Lung microvascular endothelial cell (primary cell): ENCODE results near the gene VWA8. TPM values are rescaled to one million over a fixed set of nuclear protein-coding genes. Genes with fewer than 3 reads are reported as not detected.
A peak's percentile ranks its signal among the peaks of the same experiment; 100 is the strongest.

Experiments used
- DNase-seq, 2 donors: peaks; one replicate each; pipeline versions ENCODE4 v3.0.0 to v3.0.0-alpha.2; 2010; ENCODE audit warnings: low read depth in 2 of 2
- total RNA-seq: library from RNA; depleted of rRNA; stranded (reverse); fragments of >200 nt; gene quantifications from 2 replicates; pipeline ENCODE4 v1.2.1, GENCODE V29; 2014

The VWA8 gene
- total RNA-seq, 1 donor from 2014 or later, result 5.4 TPM

DNA sequence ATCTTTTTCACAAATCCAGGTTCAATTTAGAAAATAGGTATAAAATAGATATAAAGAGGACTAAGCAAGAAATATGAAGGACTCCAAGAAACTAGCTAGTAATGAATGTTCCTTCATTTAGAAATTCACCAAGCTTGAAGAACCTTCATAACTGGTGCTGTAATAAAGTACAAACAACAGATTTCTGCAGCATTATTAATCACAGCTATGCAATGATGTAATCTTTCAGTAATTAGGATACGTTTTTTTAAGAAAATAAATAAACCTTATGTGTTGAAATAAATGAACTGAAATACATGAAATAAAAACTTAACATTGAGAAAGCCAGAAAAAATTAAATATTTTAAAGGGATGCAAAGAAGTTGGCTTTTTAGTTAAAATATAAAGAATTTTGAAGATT is 267.5 kb downstream of the VWA8 start:
- DNase-seq, result no peak

DNA sequence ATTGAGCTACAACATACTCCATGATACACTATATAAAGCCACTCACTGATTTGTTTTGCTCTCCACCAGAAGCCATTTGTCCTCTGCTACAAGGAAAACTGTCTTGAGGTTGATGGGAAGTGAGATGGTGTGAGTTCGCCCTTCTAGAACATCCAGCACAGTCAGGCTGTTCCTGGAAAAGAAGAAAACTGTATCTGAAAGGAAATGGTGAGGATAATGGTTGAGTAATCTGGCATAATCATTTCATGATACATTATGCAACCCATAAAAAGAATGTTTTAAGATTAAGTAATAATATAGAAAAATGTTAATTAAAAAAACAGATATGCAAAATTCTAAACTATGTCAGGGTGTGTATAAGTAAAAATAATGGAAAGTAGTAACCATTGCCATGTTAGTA is 269.6 kb downstream of the VWA8 start:
- no peak for DNase-seq

GRCh38 chr13:41682766-41683165 is 278.1 kb downstream of the VWA8 start:
- no peak for DNase-seq

DNA sequence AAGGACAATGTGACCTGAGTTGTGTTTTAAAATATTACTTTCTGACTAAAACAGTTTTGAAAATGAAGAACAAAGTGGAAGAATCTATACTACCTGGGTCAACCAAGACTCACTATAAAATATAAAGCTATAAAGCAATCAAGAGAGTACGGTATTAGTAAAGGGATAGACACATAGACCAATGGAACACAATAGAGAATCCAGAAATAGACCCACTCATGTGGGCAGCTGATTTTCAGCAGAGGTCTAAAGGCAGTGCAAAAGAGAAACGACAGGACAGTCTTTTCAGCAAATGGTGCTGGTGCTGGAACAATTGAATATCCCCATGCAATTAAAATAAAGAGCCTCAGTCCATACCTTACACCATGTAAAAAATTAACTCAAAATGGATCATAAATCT is 278.9 kb downstream of the VWA8 start:
- no peak for DNase-seq

GRCh38 chr13:41681587-41681986 is 279.3 kb downstream of the VWA8 start:
- no peak for DNase-seq

- DNase-seq, result no peak
These were observed 280.0 kb downstream of the VWA8 start for GRCh38 chr13:41680900-41681299.

DNA sequence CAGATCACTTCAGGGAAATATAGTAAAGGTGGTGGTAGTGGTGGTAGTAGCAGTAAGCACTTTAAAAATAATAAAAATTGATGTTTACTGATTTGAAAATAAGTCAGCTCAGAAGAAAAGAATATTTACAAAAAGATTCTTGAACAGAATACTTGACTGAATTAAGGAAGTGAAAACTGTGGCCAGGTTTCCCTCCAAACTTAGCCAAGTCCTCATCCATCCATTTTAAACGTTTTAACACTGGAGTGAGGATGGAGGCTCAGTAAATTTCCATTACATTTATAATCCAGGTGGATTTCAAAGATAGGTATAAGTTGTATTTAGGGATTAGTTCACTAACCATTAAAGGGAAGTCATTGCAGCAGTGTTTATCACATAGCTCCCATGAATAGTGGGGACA is 282.1 kb downstream of the VWA8 start:
- DNase-seq, result no peak

DNA sequence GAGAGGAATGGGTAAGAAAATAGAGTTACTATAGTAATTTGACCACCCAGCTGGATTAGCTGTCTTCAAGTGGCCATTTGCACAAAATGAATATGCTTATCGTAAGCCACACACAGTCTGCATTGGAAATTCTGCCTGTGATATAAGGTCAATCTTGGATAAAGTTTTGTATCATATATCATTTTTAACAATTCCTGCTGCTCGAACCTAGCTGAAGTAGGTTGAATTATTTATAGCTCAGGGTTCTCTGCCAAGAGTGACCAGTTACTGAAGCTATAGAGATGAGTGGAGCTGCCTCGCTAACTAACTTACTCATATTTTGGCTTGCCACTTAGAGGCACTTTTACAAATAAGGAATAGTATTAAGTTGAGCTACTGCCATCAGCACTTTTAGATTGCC is 282.7 kb downstream of the VWA8 start:
- DNase-seq, result no peak

DNA sequence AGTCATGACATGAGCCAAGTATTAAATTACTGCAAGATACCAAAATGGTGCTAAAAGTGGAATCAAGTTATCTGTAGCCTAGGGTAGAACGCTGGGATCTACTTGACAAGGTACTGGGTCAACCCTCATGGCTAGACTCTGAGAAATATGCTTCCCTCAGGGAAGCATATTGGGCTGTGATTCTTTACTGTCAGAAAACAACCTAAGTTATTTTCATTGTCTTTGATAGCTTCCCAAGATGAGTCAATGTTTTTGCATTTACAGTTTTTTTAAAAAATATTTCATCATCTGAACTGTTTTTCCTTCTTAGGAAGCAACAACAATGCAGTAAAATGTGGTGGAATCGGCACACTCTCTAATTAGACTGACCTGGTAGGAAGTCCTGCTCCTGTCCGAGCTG is 285.6 kb downstream of the VWA8 start:
- DNase-seq, result peak in 1 of 2 donors; percentile 76

DNA sequence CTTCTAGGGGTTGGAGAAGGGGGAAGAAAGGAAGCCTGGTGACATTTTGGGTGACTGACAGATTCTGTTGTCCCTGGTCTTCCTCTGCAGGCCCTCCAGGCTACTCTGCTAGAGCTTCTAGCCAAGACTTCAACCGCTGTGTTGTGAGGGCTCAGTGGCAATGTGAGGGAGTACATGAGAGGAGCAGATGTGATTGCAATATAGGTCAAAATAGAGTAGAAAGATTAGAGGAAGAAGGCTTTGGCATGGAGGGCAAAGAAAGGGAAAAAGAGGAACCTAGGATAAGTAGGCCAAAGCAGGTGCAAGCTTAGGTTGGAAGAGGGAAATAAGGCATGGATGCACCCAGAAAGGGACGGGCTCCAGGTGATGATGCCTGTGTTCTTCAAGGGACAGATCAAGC is 286.7 kb downstream of the VWA8 start:
- no peak for DNase-seq

GRCh38 chr13:41673640-41674039 is 287.3 kb downstream of the VWA8 start:
- DNase-seq, result no peak

DNA sequence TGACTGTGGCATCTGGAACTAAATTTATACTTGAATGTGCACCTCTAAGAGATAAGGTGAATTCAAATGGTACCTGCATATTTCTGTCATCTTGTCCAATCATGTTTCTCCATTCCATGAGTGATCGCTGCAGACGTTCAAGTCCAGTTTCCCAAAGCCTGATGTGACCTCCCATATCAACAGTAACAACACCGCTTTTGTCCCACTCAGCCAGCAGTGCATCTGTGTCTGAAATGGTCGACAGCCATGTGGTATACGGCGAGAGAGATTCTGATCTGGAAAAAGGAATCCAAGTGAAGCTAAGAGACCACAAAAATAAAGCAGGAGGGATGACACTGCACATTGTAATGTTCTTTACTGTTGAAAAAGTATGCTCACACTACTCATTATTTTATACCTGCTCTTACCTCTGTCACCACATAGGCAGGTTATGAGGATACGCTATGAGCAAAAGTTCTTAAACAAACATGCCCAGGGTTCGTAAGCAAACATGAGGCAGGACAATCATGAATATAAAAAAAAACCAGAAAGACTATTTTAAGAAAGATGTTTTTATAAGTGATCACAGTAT is 290.0 kb downstream of the VWA8 start:
- DNase-seq, result no peak

DNA sequence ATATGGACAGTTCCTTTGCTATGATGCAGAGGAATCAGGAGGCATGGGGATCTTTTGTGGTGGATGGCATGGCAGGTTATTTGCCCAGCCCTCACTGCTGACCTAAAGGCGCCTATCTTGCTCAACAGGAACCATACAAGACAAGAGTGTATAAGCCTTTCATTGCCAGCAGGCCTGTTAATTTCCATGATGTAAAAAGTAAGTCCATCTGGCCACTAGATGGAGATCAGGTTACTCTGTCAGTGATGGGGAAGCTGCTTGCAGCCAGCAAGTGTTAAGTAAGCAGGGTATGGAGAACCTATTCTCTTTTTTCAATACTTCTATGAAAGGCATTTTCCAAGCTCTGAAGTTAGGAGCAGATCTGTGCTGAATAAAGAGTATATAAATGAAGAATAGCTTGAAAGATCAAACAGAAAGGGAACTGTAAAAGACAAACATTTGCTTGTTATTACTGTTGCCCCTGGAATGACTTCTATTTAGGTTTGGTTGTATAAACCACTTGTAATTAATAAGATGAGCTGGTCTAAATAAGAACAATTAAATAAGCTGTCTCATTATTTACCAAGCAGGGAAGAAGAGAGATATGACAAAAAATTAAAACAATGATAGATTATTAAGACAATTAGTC is 292.7 kb downstream of the VWA8 start:
- DNase-seq, result peak; percentile 95

- no peak for DNase-seq
These were observed 294.3 kb downstream of the VWA8 start for GRCh38 chr13:41666644-41667043.

- DNase-seq, result no peak
These were observed 300.5 kb downstream of the VWA8 start for GRCh38 chr13:41660411-41660810.

GRCh38 chr13:41658057-41658661 is 302.8 kb downstream of the VWA8 start:
- peak; percentile 48 to 69 for DNase-seq

- no peak for DNase-seq
These were observed 304.9 kb downstream of the VWA8 start for GRCh38 chr13:41655997-41656396.

GRCh38 chr13:41654796-41655195 is 306.1 kb downstream of the VWA8 start:
- no peak for DNase-seq

DNA sequence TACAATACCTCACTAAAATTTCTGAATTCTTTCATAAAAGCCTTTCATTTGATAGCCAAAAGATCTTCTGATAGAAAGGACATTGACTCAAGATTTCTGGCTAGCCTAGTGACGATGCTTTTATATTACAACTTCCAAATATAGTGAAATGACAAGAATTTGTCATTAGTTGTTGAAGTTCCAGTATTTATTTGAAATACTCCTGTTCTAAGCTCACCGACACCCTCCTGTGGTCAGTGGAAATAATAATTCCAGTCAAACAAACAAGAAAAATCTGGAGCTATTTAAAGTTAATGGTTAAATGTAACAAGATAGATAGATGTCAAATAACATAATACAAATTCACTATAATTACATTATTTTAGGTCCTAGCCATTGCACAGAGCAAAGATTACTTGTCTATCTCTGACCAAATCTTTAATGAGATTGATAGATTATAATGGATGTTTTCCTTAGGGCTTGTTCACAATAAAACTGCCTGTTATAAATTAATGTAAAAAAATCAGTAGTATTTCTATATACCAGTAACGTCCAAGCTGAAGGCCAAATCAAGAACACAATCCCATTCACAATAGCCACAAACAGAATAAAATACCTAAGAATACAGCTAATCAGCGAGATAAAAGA is 308.1 kb downstream of the VWA8 start:
- peak; percentile 82 to 87 for DNase-seq

DNA sequence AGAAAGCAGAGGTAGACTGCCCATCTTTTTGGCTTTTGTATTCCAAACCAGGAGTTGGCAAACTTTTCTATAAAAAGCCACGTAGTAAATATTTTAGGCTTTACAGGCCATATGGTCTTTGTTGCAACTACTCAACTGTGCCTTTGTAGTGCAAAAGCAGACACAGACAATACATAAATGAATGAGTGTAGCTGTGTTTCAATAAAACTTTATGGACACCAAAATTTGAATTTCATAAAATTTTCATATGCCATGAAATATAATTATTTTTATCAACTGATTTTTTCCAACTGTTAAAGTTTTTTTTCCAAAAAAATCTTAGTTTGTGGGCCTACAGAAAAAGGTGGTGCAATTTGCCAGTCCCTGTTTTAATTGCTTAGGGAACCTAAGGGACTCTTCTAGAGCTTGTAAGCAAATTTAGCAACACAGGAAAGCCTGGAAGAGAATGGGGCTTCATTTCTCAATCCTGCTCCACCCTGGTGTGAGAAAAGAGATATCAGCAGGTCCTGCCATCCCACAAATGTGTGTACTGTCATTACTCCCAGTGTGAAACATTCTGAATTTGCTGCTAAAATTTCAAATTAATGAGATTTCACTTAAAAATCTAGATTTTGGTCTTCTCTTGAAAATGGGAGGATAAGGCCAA is 309.4 kb downstream of the VWA8 start:
- no peak for DNase-seq

DNA sequence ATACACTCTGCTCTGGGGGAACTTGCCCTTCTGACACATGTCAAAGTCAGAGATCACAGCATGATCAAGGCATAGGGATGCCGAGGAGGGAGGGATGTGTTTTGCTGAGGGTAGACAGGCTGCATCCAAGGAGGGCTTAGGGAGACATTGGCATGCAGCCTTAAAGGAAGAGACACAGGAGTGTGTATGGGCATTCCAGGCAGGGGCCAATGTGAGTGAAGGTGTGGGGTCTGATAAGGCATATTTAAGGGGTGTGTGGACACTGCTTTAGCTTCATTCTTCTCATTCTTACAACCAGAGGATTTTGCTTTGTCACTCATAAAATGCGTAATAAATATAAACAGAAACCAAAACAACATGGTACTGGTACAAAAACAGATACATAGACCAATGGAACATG is 310.2 kb downstream of the VWA8 start:
- DNase-seq, result no peak

DNA sequence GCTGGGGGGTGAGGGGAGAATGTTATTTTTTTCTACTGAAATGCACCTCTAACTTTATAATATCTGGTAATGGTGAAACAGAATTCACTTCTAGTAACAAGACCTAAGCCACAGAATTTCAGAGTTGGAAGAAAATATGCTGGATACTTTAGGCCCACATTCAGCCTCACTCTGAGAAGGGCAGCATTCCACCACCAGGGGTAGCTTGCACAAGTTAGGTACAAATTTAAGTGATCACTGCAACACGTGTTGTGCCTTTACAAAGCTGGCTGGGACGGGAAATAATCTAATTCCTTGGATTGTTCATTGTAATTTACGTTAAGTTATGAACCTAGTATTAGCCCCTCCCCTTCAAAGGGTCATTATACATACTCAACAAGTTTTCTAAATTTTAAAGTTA is 311.2 kb downstream of the VWA8 start:
- DNase-seq, result peak; percentile 40 to 58
